Epithelial cell of proximal tubule (primary cell): ENCODE results near the gene GAPVD1. TPM values are rescaled to one million over a fixed set of nuclear protein-coding genes. Genes with fewer than 3 reads are reported as not detected.

ENCODE experiments used
- DNase-seq: peaks from one replicate; pipeline ENCODE4 v3.0.0-alpha.2; 2011; ENCODE audit warnings: low read depth
- H3K4me3 ChIP-seq: 2 replicates; pipeline ENCODE4 v1.5.1; 2011; ENCODE audit warnings: low read depth, mild to moderate bottlenecking, low read length
- CTCF ChIP-seq: conservative IDR thresholded peaks from 2 replicates; pipeline ENCODE4 v1.5.1; 2012; ENCODE audit warnings: low read depth, mild to moderate bottlenecking, low read length
- total RNA-seq: library from RNA; depleted of rRNA; stranded (reverse); fragments of >200 nt; gene quantifications from 2 replicates; pipeline ENCODE4 v1.2.3, GENCODE V29; 2015

Gene GAPVD1
- total RNA-seq, 1 donor from 2014 or later = 18.2 TPM

- H3K4me3 ChIP-seq = no peak overlapping the region
- no peak for DNase-seq
- no peak for TF ChIP-seq CTCF
These were observed 149.6 kb downstream of the GAPVD1 start for GRCh38 chr9:125411171-125411756.

- no peak for DNase-seq
- TF ChIP-seq CTCF = no peak
- no peak overlapping the region for H3K4me3 ChIP-seq
These were observed 150.5 kb downstream of the GAPVD1 start for GRCh38 chr9:125412166-125412565.

- no peak for DNase-seq
- no peak for TF ChIP-seq CTCF
- no peak overlapping the region for H3K4me3 ChIP-seq
These were observed 152.0 kb downstream of the GAPVD1 start for GRCh38 chr9:125413579-125413978.

GRCh38 chr9:125415583-125416460, 154.2 kb downstream of the GAPVD1 start:
- no peak for DNase-seq
- no peak overlapping the region for H3K4me3 ChIP-seq
- no peak for TF ChIP-seq CTCF

GRCh38 chr9:125416517-125416916, 154.9 kb downstream of the GAPVD1 start:
- no peak for TF ChIP-seq CTCF
- no peak for DNase-seq
- H3K4me3 ChIP-seq = no peak overlapping the region

Other genes with a start within 250 kb of the GAPVD1 start
- gene SCAI, start 118.3 kb upstream of the GAPVD1 start, total RNA-seq = 2.1 and 4.3 TPM in 2 replicates
- 28.3 and 29.7 TPM in 2 replicates for gene PPP6C, start 72.0 kb upstream of the GAPVD1 start, total RNA-seq
- 20.3 and 37.9 TPM in 2 replicates for gene RABEPK, start 61.3 kb upstream of the GAPVD1 start, total RNA-seq
- gene HSPA5, start 20.5 kb upstream of the GAPVD1 start, total RNA-seq = 210 and 241 TPM in 2 replicates